HepG2 (cell line): Measurements from ENCODE around the gene EPB42. TPM values are rescaled to one million over a fixed set of nuclear protein-coding genes. Genes with fewer than 3 reads are reported as not detected.

Experiments
- CHCHD3 ChIP-seq: sonication (generic); formaldehyde crosslinking; IDR thresholded peaks from 2 replicates; pipeline ENCODE4 v1.8.0; 2022; ENCODE audit warnings: mild to moderate bottlenecking, missing genetic modification reagents, moderate library complexity
- CSRNP1 ChIP-seq: sonication (generic); formaldehyde crosslinking; IDR thresholded peaks from 2 replicates; pipeline ENCODE4 v1.8.1; 2023; ENCODE audit warnings: mild to moderate bottlenecking, missing genetic modification reagents
- ELK4 ChIP-seq: sonication (generic); formaldehyde crosslinking; IDR thresholded peaks from 2 replicates; pipeline ENCODE4 v1.9.0; 2021; ENCODE audit warnings: missing genetic modification reagents, borderline replicate concordance
- GLMP ChIP-seq: sonication (generic); formaldehyde crosslinking; IDR thresholded peaks from 2 replicates; pipeline ENCODE4 v1.9.0; 2021; ENCODE audit warnings: missing genetic modification reagents, mild to moderate bottlenecking, borderline replicate concordance
- HOXA5 ChIP-seq: sonication (generic); formaldehyde crosslinking; IDR thresholded peaks from 2 replicates; pipeline ENCODE4 v1.4.0; 2020; ENCODE audit warnings: missing genetic modification reagents
- IRX3 ChIP-seq: sonication (generic); formaldehyde crosslinking; IDR thresholded peaks from 2 replicates; pipeline ENCODE4 v1.8.1; 2023; ENCODE audit warnings: mild to moderate bottlenecking, low read depth, missing genetic modification reagents, borderline replicate concordance
- MEIS2 ChIP-seq: sonication (generic); formaldehyde crosslinking; IDR thresholded peaks from 2 replicates; pipeline ENCODE4 v1.9.0; 2021; ENCODE audit warnings: mild to moderate bottlenecking, missing genetic modification reagents
- NCOA1 ChIP-seq: sonication (generic); formaldehyde crosslinking; IDR thresholded peaks from 2 replicates; pipeline ENCODE4 v1.9.0; 2021; ENCODE audit warnings: missing genetic modification reagents
- NFATC3 ChIP-seq: sonication (generic); formaldehyde crosslinking; IDR thresholded peaks from 2 replicates; pipeline ENCODE4 v1.5.1; 2020; ENCODE audit warnings: mild to moderate bottlenecking, missing genetic modification reagents
- PAF1 ChIP-seq: IDR thresholded peaks from 2 replicates; pipeline ENCODE4 v1.6.1; 2016; ENCODE audit warnings: missing genetic modification reagents, missing compliant biosample characterization
- RBM22 ChIP-seq: fragments of 200-400 bp; formaldehyde crosslinking; optimal IDR thresholded peaks from 2 replicates; pipeline ENCODE3; 2017; ENCODE audit warnings: mild to moderate bottlenecking, low read length, moderate library complexity
- ZBTB40 ChIP-seq, 2 experiments: fragments of 450-650 bp in 1 of 2; sonication (generic) in 1 of 2; formaldehyde crosslinking in 1 of 2; IDR thresholded peaks; 2 replicates each; pipeline versions ENCODE4 v1.6.1 to v1.8.0; 2016 to 2022; ENCODE audit warnings: antibody characterized with exemption in 1 of 2, mild to moderate bottlenecking in 1 of 2, missing genetic modification reagents in 1 of 2
- ZFY ChIP-seq: sonication (generic); formaldehyde crosslinking; IDR thresholded peaks from 2 replicates; pipeline ENCODE4 v1.4.0; 2020; ENCODE audit warnings: missing genetic modification reagents
- ZNF17 ChIP-seq: sonication (generic); formaldehyde crosslinking; IDR thresholded peaks from 2 replicates; pipeline ENCODE4 v1.5.0; 2020; ENCODE audit warnings: mild to moderate bottlenecking, missing genetic modification reagents
- ZNF724P ChIP-seq: sonication (generic); formaldehyde crosslinking; IDR thresholded peaks from 2 replicates; pipeline ENCODE4 v1.8.0; 2022; ENCODE audit warnings: missing genetic modification reagents, borderline replicate concordance
- ZNF740 ChIP-seq: sonication (generic); formaldehyde crosslinking; IDR thresholded peaks from 2 replicates; pipeline ENCODE4 v1.4.0; 2020; ENCODE audit warnings: missing genetic modification reagents
- polyA plus RNA-seq, 8 experiments: library from polyadenylated mRNA; depleted of rRNA in 3 of 8; stranded (reverse) in 7 of 8; unstranded in 1 of 8; fragments of >200 nt; fragmentation: Illumina TruSeq in 4 of 8; extraction: Trizol in 4 of 8; gene quantifications; 2 replicates each; pipeline versions ENCODE4 v1.2.1 to v1.2.3, GENCODE V29; 2011 to 2016; ENCODE audit warnings: low read depth in 4 of 8, missing spikeins in 1 of 8, mixed read lengths in 1 of 8; ENCODE audit not compliant: insufficient read depth in 1 of 8
- total RNA-seq, 5 experiments: library from RNA; depleted of rRNA; stranded (reverse); fragments of >200 nt; fragmentation: Illumina TruSeq; extraction: Trizol; gene quantifications; 2 replicates each; pipeline ENCODE4 v1.2.3, GENCODE V29; 2016; ENCODE audit warnings: low read depth in 1 of 5

EPB42 gene
- total and polyA plus RNA-seq, 2 of the 13 experiments (the other 11 are each of a cell fraction or from before 2014, with no cell fraction given) = not detected

GRCh38 chr15:43199945-43200488 is 20.8 kb downstream of the EPB42 start (continued):
- TF ChIP-seq ZBTB40 (IDR thresholded peaks at IDR 0.05) (no peak), ZBTB40 (CRISPR knock-in tag; IDR thresholded peaks at IDR 0.05) (no peak), NCOA1 (no peak), ZNF17 (CRISPR knock-in tag) (no peak), CSRNP1 (CRISPR knock-in tag) (no peak), ZNF724P (no peak), ELK4 (CRISPR knock-in tag) (no peak), ZFY (CRISPR knock-in tag) (no peak), IRX3 (CRISPR knock-in tag) (no peak), HOXA5 (CRISPR knock-in tag) (no peak), NFATC3 (CRISPR knock-in tag) (no peak), ZNF740 (CRISPR knock-in tag) (no peak), RBM22 (no peak), PAF1 (no peak), CHCHD3 (no peak), GLMP (no peak), MEIS2 (CRISPR knock-in tag) (no peak)
